HG03460 (cell line): ENCODE results near the gene TNFRSF9.
"Not testable (repeated sequence)": the region's sequence is repeated elsewhere in the genome, so short reads cannot be mapped to it uniquely, and the experiment has no call there.

Source experiments
- ATAC-seq: cut with Tn5 transposase; IDR thresholded peaks from one replicate; pipeline ENCODE4 v1.9.1; 2021; ENCODE audit not compliant: unreplicated experiment

The TNFRSF9 gene

DNA sequence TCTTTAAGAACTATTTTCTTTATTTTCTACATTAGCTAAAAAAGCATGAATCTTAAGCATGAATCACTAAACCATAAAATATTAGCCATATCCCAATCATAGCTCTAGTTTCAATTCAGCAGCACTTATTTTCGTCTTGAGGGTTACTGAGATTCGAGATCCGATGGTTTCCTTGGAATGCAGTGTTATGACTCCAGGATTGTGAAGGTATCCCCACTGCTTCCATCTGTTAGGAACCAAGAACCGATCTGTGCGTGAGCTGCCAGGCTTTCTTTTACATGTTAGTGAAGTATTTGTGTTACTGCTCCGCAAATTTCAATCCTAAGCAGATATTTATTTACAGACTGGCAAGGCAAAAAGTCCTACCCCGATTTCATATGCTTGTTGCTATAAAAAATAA, 18.8 kb downstream of the TNFRSF9 start:
- ATAC-seq, result no peak

DNA sequence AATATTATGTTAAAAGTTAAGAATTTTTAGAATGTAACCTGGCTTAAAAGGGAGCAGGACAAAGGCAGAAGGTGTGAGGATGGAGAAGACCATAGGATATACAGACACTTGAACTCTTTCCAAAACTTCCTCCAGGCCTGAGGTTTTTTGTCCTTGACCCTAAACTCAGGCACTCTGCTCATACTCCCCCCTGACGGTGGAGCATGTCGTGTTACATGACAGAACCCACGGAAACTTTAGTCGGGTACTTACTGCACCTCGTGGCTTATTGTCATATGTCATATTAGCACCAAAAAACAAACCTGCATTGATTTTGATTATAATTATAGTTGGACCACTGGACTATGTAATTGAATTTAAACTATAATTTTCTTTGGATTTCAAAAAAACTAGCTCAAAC, 20.8 kb downstream of the TNFRSF9 start:
- no peak for ATAC-seq

DNA sequence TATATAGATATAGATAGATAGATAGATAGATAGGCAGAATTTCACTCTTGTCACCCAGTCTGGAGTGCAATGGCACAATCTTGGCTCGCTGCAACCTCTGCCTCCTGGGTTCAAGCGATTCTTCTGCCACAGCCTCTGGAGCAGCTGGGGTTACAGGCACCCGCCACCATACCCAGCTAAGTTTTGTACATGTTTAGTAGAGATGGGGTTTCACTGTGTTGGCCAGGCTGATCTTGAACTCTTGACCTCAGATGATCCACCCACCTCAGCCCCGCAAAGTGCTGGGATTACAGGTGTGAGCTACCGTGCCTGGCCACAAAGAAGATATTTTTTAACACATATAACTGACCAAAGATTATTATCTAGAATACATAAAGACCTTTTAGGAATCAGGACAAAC, 22.7 kb downstream of the TNFRSF9 start:
- not testable (repeated sequence) for ATAC-seq

DNA sequence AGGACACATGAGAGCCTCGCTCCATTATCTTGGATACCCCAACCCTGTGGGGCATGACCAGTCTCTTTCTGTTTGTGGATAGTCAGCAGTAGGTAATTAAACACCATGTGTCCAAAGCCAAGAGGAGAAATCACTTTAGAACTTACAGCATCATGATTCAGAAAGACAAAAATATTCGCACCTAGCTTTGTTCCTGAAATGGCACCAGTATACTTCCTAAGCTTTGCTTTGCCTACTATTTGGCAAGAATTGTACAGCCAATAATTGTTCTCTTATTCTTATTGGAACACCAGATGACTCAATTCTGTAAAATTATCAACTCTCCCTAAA, 24.2 kb downstream of the TNFRSF9 start:
- no peak for ATAC-seq

DNA sequence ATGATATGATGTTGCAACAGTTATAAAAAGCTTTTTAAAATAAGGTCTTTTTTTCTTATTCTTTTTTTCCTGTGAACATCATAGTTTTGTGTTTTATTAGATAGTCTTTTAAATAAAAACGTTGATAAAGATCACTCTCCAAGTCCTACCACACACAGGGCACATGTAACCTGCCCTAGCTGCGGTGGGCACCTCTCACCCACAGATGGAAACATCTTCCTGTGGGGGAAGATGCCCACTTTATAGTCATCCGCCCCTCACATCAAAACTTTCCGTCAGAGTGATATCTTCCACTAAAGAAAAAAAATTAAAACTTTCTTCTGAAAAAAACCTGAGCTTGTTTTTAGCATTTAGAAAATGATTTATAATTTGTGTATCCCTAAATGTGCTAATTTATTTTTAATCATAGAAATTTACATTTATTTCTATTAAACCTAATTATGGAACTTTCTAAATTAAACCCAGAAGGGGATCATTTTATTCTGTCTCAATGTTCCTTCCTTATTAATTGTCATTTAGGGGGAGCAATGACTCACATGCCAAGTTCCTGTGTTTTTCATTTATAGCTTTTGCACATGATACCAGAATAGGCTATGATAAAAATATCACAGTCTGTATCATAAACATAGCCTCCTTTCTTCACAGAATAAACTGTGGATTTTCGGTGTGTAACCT, 24.7 kb downstream of the TNFRSF9 start:
- no peak for ATAC-seq

DNA sequence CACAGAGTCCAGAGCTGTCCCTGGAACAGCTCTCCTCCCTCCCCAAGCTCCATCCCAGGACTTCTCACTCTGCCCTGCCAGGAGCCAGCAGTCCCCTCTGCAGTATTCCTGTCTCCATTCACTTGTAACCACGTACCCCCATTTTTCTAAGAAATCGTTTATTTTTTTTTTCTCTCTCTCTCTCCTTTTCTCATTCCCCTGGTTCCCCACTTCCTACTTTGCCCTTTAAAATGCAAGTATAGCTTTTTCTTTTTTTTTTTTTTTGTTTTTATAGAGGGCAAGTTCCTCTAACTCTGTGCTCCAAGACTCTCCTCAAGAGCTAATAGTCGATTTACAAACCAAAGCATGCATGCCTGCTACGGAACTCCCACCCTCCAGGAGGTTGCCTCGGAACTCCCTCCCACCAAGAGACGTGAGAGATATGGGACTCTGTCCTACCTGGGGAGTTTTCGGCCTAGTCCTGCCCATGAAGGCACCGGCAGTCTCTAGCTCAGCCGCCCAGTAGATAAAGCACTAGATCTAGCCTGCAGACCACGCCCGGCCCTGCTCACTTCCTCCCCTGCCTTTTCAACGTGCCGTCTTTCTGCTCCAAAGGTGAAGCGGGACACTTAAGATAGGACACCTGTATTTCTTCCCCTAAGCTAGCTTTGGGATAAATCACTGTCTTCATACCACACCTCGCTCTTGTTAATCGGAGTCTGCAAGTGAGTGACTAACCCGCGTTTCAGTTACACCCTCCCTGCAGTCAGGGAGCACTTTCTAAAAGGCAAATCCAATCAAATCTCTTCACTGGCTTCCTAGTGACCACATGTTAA, 27.7 kb downstream of the TNFRSF9 start:
- ATAC-seq, result no peak

DNA sequence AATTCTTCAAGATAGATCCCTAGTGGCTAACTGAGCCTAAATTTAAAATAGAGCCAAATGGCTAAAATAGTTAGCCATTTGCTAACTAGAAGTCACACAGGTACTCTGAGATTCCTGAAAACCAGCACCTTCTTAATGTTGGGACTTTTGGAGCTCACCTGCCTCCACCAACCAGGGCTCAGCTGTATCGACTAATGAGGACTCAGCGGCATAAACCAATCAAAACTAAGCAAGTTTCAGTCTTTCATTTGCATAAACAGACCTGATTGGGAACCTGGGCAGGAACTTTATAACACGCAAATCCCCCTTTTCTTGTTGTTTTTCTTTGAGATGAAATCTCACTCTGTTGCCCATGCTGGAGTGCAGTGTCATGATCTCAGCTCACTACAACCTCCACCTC, 28.5 kb downstream of the TNFRSF9 start:
- ATAC-seq, result no peak

DNA sequence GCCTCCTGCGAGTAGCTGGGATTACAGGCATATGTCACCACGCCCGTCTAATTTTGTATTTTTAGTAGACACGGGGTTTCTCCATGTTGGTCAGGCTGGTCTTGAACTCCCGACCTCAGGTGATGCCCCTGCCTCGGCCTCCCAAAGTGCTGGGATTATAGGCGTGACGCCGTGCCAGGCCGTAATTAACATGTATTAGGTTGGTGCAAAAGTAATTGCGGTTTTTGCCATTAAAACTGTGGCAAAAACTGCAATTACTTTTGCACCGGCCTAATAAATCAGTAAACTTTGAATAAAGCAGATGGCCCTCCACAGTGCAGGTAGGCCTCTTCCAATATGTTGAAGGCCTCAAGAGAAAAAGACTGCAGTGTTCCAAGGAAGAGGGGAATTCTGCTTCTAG, 35.4 kb downstream of the TNFRSF9 start:
- ATAC-seq, result no peak

DNA sequence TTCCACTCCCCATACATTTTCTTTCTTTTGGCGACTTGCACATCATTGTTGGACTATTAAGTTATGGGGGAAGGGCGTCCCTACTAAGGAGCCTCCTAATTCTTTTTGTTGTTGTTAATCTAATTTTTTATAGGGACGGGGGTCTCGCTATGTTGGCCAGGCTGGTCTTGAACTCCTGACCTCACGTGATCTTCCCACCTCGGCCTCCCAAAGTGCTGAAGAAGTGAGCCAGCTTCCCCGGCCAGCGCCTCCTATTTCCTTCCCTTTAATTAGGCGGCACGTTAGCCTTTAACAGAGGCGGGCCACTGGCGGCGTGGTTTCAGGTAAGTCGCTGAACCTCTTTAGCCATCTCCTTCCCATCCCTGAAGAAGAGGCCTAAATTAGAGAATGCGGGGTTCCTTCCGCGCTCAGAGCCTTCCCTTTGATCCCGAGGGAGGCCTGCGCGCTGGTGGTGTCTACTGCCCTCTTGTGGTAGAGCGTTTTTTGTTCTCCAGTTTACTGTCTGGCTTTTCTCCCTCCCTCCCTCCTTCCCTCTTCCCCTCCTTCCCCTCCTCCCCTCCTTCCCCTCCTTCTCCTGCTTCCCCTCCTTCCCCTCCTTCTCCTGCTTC, 38.1 kb downstream of the TNFRSF9 start:
- ATAC-seq, result no peak

DNA sequence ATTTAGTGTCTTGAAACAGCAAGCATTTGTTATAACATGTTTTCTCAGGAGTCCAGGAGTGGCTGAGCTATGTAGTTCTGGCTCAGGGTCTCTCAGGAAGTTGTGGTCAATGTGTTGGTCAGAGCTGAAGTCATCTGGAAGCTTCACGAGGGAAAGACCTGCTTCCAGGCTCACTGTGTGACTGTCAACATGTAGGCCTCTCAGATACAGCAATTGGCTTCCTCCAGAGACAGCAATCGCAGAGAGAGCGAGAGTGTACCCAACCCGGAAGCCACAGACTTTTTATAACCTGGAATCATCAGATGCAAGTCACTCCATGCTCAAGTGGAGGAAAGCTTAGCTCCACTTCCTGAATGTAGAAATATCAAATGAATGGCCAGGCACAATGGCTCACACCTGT, 40.9 kb downstream of the TNFRSF9 start:
- ATAC-seq, result no peak

DNA sequence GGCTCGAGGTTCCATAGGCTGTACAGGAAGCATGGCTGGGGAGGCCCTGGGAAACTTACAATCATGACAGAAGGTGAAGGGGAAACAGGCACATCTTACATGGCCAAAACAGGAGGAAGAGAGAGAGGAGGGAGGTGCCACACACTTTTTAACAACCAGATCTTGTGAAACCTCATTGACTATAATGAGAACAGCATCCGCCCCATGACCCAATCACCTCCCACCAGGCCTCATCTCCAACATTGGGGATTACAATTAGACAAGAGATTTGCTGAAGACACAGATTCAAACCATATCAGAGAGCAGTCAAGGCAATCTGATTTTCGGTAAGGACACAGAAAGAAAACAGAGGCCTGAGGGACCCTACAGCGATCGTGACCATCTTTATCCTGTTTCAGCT, 41.7 kb downstream of the TNFRSF9 start:
- ATAC-seq, result no peak

DNA sequence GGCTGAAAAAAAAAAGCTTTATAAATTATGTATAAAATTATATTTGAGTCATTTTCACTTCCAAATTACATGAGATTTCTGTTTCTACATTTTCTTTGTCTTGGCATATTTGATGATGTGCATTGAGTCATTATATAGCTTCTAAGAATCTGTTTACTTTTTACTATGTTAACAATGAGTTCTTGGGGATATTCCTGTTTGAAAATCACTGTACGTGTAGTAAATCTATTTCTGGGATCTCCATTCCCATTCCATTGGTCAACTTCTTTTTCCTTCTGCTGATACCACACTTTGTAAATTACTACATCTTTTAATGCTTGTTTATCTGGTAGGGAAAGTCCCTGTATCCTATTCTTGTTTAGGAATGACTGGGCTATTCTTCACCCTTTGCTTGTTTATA, 43.6 kb downstream of the TNFRSF9 start:
- no peak for ATAC-seq

DNA sequence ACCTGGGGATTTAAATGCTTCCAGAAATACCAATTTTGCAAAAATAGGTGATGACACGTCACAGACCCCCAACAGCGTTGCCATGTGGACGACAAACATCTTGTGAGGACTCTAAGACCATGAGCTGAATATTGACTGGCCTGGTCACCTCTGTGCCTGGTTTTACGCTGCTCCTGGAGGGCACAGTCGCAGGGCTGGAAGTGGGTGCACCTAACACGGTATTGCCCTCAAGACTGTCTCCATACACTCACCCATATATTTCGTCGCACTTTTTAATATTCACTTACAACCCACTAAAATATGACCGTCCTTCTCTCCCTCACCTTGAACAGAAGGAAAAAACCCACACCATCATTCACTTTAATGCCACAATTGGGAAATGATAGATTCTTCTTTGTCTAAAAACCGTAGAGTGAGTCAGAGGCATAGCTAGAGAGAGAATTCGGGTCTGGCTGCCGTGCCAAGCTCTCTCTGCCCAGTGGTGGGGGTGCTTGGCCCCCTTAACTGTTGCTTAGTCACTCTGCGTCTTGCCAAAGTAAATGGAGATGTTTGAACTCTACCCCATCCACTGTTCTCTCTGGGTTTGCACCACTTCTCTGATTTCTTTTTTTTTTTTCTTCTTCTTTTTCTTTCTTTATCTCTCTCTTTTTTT, 47.0 kb downstream of the TNFRSF9 start:
- no peak for ATAC-seq

DNA sequence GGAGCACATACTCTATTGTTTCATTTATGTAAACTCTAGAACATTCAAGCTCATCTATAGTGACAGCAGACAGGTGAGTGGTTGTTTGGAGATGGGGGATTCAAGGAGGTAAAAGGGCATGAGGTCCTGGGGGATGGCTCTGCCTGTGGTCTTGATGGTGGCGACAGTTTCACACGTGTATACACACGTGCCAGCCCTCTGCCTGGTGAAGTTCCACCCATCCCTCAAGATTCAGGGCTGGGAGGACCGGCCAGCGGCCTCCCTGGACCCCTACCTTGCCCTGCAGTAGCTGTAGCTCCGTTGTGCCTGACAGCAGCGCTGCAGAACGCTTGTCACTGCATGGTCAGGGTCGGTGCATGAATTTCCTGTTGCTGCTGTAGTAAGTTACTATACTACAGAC, 48.8 kb downstream of the TNFRSF9 start:
- ATAC-seq, result no peak

DNA sequence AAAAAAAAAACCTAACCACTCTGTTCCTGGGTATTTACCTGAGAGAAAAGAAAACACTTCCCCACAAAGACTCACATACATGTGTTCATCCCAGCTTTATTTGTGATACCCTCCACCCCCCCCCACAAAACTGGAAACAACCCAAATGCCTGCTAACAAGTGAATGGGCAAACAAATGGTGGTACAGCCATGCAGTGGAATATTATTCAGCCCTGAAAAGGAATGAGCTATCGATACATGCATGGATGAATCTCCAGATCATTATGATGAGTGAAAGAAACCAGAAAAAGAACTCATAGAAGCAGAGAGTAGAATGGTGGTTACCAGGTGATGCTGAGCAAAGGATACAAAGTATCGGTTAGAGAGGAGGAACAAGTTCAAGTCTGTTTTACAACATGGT, 49.8 kb downstream of the TNFRSF9 start:
- ATAC-seq, result no peak

DNA sequence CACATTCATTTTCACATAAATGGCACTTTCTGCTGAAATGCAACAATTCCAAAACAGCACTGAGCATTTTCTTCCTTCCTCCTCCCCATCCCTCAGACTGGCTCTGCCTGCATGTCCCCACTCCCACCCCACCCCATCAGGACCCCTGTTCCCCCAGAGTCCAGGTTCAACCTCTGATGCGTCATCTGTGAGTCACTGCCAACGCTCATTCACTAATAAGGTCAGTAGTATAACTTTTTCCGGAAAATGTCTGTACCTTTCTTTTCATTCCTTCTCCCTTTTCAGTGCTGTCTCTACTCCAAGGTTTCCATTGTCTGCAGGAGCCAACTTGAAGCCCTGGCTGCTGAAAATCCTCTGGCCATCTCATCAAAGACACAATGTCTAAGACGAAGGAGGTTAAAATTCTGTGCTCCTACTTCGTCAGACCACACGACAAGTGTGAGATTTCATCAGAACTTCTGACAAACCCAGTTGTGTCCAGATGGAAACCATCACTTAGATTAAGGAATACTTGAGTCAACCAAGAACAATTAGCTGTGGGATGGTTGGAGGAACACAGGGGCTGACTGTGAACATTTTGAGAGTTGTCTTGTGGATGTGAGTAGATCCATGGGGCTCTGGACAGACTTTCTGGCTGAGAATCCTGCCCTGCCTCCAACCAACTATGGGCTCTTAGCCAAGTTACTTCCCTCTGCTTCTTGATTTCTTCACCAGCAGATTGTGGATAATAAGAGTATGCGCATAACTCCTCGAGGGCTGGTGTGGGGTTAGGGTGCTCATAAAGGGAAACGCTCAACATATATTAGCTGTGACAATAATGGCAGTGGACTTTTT, 52.2 kb downstream of the TNFRSF9 start:
- no peak for ATAC-seq

DNA sequence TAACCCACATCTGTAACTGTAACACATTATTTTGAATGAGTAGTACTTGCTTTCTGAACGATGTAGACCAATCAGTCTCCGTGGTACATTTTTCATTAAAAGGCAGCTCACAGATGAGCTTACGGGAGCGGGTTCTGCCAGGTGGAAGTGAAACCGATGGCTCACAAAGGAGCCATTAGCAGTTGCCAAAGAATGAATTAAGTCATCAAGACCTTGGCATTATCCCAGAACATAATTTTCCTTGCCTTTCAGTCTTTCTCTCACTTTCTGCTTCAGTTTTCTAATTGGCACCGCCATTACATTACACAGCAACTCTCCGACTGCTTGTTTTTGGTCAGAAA, 54.3 kb downstream of the TNFRSF9 start:
- ATAC-seq, result no peak

DNA sequence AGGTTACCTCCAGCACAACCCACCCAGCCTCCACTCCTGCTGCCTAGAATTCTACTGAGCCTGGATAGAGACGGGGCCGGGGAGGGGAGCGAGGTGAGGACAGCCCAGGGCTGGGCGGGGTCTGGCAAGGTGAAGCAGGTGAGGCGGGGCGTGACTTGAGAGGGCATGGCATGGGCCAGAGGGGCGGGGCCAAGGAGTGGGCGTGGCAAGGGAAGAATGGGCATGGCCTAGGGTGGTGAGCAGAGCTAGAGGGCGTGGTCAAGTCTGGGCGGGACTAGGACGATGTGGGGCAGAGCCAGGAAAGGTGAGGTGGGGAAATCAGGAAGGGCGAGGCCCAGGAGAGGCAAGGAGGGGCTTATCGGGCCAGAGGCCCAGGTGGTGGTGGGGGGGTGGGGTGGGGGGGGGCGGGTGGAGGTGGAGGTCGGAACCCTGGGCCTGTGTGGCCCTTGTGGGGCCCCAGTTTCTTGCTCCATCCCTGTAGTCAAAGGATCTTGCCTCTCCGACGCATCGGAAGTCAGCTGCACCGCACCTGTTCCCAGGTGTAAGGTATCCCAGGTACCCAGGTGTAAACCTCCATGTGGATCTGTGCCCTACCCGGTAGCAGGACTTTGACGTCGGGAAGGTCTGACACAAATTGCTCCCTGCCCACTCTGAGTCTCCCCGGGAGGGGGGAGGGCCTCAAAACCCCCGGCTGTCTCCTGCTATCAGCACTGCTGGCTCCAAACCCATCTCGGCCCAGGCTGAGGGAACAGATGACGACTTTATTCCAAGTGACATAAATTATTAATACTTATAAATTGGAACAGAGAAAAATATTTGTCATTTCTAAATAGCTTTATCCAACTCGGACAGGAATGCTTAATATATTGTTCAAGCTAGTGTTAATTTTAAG, 54.9 kb downstream of the TNFRSF9 start:
- no peak for ATAC-seq

DNA sequence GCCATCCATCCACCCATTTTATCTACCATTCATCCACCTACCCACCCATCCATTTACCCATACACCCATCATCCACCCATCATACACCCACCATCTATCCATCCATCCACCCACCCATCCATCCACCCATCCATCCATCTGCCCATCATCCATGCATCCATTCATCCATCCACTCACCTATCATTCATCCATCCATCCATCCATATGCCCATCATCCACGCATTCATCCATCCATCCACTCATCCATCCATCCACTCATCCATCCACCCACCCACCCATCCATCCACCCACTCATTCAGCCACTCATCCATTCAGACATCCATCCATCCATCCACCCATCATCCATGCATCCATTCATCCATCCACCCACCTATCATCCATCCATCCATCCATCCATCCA, 55.9 kb downstream of the TNFRSF9 start:
- no peak for ATAC-seq

DNA sequence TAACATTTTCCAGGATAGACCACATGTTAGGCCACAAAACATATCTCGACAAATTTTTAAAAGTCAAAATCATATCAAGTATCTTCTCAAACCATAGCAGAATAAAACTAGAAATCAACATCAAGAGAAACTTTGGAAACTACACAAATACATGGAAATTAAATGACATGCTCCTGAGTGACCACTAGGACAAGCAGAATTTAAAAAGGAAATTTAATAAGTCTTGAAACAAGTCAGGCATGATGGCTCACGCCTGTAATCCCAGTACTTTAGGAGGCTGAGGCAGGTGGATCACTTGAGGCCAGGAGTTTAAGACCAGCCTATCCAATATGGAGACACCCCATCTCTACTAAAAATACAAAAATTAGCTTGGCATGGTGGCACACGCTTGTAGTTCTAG, 61.4 kb downstream of the TNFRSF9 start:
- no peak for ATAC-seq
